Stimulated activated CD8-positive, alpha-beta memory T cell treated with anti-CD3 and anti-CD28 coated beads, Interleukin-12 subunit alpha, Interleukin-12 subunit beta, amount 100 ng/mL, for 24 hours (primary cell): ENCODE results near the gene SDHAF3.
"Not testable (repeated sequence)": the region's sequence is repeated elsewhere in the genome, so short reads cannot be mapped to it uniquely, and the experiment has no call there.

ENCODE experiments used
- DNase-seq: peaks from one replicate; pipeline ENCODE4 v3.0.0-alpha.2; 2020; ENCODE audit errors: extremely low read depth

Gene SDHAF3

DNA sequence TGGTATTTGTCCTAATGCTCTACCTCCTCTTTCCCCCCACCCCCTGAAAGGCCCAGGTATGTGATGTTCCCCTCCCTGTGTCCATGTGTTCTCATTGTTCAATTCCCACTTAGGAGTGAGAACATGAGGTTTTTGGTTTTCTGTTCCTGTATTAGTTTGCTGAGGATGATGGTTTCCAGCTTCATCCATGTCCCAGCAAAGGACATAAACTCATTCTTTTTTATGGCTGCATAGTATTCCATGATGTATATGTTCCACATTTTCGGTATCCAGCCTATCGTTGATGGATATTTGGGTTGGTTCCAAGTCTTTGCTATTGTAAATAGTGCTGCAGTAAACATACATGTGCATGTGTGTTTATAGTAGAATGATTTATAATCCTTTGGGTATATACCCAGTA, 5.6 kb downstream of the SDHAF3 start:
- not testable (repeated sequence) for DNase-seq

DNA sequence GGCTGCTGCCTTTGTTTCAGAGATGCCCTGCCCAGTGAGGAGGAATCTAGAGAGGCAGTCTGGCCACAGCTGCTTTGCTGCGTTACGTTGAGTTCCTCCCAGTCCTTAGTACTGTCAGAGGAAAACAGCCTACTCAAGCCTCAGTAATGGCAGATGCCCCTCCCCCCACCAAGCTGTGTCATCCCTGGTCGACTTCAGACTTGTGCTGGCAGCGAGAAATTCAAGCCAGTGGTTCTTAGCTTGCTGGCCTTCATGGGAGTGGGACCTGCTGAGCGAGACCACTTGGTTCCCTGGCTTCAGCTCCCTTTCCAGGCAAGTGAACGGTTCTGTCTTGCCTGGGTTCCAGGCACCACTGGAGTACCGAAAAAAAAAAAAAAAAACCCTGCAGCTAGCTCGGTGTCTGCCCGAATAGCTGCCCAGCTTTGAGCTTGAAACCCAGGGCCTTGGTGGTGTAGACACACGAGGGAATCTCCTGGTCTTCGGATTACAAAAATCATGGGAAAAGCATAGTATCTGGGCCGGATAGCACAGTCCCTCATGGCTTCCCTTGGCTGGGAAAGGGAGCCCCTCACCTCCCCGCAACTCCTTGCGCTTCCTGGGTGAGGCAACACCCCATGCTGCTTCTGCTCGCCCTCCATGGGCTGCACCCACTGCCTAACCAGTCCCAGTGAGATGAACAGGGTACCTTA, 9.1 kb downstream of the SDHAF3 start:
- DNase-seq, result no peak

DNA sequence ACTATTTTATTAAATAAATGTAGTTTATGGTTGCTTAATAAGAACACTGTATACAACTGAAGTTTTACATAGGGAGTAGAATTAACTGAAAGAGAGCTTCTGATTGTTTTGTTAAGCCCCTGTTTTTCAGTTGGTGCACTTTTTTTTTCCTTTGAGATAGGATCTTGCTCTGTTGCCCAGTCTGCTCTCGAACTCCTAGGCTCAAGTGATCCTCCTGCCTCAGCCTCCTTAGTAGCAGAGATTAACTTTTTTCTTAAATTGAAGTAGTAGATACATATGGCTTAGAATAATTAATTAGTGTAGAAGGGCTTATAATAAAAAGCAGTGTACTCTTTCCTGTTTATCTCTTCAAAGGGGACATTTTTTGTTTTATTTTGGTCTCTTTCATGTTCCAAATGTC, 11.2 kb downstream of the SDHAF3 start:
- DNase-seq, result no peak

DNA sequence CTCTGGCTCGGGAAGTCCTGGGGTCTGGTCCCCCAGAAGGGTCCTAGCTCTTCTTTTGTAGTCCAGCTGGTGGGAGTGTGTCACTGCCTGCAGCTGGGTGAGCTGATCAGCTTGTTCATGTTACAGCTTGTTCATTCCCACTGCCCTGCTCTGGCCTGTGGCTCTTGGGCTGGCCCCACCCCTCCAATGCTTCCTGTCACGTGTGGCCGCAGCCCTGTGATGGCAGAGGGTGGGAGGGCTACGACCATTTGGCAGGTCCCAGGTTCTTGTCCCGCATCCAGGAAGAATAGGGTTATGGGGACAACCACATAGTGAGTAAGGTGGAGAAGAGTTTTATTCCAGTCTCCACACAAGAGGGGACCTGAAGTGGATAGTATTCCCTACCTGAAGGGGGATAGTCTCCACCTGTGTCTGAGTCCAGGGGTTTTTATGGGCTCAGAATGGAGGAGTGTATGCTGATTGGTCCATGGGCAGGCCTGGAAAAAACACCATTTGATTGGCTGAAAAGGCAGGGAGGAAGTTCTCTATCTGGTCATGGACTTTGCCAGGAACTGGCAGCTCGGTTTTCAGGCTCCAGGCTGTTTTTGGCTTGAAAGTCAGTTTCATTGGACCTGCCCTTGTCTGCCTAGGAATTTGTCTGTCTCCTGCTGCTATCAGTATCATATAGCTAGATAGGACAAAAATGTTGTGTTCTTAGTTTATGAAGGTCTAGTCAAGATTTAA, 13.1 kb downstream of the SDHAF3 start:
- no peak for DNase-seq

DNA sequence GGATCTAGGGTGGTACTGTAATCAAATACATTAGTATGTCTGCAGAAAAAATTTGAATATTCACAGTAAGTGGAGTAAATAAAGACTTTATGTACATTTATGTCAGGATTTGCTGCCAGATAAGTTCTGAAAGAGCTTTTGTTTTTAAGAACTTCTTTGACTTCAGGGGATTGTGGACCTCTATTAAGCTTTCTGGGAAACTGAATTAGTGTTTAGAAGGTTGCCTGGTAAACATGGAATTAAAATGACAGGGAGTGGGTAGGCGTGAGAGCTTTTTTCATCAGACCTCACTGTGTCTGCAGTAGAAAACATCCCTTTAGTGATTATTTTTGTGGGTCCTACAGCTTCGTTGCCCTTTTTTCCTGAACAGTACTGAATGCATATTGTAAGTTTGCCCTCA, 15.7 kb downstream of the SDHAF3 start:
- no peak for DNase-seq

DNA sequence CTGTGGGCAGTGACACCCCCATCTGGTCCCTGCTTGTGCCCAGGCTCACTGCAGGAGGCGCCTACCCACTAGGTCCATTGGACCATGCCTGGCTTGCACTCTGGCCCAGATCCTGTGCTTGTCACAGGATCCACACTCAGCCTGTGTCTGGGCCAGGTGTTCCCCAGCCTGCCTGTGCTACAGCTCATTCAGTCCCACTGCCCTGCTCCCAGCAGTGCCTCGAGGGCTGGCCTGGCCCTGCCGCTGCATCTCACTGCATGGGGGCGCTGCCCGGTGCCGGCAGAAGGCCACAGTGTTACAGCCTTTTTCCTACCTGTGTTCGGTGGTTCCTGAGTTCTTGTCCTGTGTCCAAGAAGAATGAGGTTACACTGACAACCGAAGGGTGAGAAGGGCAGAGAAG, 21.3 kb downstream of the SDHAF3 start:
- DNase-seq, result no peak

DNA sequence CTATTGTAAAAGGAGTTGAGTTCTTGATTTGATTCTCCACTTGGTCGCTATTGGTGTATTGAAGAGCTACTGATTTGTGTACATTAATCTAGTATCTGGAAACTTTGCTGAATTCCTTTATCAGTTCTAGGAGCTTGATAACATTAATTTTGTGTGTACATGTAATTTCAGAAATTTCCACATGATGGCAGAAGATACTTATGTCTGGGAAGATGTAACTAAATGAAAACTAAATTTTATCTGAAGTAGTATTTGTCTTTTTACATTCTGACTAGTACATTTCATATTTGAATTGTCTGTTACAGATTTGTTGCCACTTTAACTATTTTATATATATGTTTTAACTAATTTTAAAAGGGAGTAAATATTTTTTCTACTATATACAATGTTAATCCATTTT, 27.6 kb downstream of the SDHAF3 start:
- no peak for DNase-seq

DNA sequence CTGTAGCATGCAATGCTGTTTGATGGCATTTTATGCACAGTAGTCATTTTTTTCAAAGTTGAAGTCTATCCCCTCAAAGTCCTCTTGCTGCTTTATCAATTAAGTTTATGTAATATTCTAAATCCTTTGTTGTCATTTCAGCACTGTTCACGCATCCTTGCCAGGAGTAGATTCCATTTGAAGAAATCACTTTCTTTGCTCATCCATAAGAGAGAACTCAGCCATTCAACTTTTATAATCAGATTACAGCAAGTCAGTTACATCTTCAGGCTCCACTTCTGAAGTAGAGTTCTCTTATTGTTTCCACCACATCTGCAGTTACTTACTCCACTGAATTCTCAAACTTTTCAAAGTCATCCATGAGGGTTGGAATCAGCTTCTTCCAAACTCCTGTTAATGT, 32.3 kb downstream of the SDHAF3 start:
- DNase-seq, result no peak

DNA sequence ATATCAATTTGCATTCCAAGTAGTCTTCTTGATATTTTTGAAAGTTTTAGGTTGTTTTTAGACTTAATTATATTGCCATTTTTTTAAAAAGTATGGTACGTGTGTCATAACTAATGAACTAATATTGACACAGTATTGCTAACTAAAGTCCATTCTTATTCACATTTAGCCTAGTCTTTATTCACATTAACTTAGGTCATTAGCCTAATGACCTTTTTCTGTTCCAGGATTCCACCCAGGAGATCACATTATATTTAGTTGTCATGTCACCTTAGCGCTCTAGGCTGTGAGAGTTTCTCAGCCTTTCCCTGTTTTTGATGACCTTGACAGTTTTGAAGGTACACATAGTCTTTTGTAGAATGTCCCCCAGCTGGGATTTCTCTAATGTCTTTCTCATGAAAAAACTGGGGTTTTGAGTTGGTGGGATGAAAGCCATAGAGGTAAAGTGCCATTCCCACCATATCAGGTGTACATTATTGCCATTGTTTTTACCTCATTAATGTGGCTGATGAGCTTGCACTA, 38.5 kb downstream of the SDHAF3 start:
- no peak for DNase-seq

DNA sequence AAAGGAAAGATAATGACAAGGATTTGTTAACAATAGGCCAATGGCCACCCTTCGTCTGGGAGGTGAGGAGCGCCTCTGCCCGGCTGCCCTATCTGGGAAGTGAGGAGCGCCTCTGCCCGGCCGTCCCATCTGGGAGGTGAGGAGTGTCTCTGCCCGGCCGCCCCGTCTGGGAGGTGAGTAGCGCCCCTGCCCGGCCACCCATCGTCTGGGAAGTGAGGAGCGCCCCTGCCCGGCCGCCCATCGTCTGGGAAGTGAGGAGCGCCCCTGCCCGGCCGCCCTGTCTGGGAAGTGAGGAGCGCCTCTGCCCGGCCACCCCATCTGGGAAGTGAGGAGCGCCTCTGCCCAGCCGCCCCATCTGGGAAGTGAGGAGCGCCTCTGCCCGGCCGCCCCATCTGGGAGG, 42.5 kb downstream of the SDHAF3 start:
- DNase-seq, result not testable (repeated sequence)

DNA sequence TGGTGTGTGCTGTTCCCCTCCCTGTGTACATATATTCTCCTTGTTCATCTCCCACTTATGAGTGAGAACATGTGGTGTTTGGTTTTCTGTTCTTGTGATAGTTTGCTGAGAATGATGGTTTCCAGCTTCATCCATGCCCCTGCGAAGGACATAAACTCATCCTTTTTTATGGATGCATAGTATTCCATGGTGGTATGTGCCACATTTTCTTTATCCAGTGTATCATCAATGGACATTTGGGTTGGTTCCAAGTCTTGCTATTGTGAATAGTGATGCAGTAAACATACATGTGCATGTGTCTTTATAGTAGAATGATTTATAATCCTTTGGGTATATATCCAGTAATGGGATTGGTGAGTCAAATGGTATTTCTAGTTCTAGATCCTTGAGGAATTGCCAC, 44.1 kb downstream of the SDHAF3 start:
- not testable (repeated sequence) for DNase-seq

DNA sequence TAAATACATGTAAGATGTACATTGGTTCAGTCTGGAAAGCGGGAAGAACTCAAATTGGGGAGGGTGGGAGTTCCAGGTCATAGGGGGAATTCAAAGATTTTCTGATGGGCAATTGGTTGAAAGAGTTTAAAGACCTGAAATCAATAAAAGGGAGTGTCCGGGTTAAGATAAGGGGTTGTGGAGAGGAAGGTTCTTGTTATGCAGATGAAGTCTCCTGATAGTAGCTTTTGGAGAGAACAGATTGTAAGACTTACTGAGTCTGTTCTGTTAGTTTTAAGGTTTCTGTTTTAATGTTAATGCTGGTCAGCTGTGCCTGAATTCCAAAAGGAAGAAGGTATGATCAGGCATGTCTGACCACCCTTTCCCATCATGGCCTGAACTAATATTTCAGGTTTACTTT, 48.8 kb downstream of the SDHAF3 start:
- DNase-seq, result no peak

DNA sequence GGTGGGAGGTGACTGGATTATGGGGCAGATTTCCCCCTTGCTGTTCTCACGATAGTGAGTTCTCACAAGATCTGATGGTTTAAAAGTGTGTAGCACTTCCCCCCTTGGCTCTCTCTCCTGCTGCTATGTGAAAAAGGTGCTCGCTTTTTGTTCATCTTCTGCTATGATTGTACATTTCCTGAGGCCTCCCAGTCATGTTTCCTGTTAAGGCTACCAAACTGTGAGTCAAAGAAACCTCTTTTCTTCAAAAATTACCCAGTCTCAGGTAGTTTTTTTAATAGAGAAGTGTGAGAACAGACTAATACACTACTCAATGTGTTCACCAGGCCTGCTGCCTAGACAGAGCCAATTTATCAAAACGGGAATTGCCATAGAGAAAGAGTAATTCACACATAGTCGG, 49.7 kb downstream of the SDHAF3 start:
- no peak for DNase-seq

DNA sequence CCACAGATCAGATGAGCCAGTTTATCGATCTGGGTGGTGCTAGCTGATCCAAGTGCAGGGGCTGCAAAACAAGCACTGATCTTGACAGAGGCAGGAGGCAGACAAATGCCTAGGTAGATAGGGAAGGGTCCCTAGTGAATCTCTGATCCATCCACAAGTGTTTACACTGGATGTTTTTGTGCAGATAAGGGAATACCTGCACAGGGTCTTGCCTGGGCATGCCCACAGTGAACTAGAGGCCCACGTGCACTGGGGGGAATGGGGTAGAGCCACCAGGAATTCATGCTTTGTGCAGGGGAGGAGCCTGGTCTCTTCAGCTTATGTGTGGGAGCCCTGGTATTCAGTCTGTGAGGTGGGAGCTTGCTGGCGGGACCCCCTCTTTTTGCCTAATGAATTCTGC, 50.3 kb downstream of the SDHAF3 start:
- DNase-seq, result no peak

DNA sequence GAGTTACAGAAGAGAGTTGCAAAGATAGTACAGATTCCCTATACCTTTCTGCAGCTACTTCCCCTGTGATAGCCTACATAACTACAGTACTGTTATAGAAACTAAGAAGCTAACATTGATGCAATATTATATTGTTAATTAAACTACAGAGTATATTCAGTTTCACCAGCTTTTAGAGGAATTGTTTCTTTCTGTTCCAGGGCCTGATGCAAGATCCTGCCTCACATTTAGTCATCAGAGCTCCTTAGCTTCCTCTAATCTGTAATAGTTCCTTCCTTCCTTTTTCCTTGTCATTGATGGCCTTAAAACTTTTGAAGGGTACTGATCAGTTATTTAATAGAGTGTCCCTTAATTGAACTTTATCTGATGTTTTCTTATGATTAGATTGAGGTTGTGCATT, 56.8 kb downstream of the SDHAF3 start:
- DNase-seq, result no peak

DNA sequence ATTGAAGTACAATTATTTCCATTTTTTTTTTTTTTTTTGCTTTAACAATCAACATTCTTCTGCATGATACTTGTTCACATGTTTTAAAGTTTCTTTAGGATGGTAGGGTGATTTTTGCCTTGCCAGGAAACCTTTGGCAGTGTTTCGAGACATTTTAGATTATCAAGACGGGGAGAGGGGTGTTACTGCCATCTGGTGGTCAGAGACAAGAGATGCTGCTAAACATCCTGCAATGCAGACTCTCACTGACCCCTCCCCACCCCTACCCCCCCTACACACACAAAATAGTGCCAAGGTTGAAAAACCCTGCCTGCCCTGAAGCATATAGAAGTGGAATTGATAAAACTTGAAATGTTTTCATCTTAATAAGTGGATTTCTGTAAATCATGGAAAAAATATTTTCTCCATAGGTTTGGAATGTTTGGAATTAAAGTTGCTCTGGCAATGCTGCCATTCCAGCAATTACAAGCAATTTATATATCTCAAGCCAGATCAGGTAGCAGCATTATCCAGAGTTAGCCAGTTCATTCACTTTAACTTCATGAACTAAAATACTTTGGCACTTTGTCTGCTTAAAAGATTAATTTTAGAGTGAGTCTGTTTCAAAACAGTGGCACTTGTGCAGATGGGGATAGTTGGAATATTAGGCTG, 62.1 kb downstream of the SDHAF3 start:
- peak; percentile 5 for DNase-seq

DNA sequence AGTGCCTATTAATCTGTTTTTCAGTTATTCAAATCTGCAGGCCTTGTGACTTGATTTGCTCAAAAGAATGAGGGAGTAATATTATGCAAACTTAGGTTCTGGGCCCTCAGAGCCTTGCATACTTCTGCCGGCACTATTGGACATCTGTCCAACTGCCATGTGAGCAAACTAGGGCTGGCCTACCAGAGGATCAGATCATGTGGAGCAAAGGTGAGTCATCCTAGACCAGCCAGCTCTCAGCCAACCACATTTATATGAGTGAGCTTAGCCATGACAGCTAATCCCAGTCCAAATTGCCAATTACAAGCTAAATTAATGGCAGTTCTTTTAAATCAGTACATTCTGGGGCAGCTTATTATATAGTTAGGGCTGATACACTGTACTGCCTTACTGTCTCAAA, 69.6 kb downstream of the SDHAF3 start:
- DNase-seq, result no peak

DNA sequence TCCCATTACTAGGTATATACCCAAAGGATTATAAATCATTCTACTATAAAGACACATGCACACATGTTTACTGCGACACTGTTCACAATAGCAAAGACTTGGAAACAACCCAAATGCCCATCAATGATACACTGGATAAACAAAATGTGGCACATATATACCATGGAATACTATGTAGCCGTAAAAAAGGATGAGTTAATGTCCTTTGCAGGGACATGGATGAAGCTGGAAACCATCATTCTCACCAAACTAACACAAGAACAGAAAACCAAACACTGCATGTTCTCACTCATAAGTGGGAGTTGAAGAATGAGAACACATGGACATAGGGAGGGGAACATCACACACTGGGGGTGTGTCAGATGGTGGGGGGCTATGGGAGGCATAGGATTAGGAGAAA, 78.7 kb downstream of the SDHAF3 start:
- DNase-seq, result not testable (repeated sequence)

DNA sequence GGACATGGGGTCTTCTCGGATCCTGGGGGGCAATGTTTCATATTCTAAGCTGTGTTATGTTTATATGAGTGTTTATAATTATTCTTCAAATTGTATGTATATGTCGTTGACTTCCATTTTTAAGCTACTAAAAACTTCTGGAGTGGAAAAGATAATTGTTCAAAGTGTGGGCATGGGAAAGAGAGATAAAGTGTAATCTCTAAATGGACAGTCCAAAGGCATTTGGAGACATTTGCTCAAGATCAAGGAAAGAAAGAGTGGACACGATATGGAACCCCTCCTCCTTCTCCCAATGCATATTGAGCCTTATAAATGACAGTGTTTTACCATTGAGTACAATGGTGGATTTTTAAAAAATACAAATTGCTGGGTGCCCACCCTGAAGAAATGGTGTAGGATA, 81.1 kb downstream of the SDHAF3 start:
- DNase-seq, result no peak

DNA sequence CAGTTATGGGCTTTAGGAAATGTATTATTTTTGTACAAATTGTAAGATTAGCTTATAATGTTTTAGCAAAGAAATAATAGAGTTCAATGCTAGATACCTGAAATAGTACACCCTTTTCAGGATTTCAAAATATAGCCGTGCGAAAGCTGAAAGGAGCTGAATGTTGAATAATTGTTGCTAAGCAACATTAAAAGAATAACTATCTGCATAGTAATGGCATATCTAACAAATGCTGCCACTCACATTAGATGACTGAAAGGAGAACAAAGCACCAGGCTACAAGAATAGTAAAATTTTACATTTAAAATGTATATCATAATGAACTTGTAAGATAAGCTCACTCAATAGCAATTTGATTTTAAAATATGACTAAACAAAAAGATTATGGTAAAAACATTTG, 82.5 kb downstream of the SDHAF3 start:
- no peak for DNase-seq

DNA sequence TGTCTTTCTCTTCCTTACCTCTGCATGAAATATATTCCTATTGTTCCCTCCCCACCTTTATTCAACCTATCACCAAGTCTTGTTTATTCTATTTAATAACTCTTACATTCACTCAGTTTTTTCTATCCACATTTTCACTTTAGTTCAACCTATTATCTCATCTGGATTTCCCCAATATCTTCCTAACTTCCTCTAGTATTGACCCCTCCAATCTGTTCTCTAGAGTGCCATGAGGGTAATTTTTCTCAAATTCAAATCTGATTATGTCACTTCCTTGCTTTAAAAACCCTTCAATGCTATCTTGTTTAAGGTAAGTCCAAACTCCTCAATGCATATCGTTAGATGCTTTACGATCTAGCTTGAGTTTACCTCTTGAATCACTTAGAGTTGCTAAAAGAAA, 86.5 kb downstream of the SDHAF3 start:
- no peak for DNase-seq

DNA sequence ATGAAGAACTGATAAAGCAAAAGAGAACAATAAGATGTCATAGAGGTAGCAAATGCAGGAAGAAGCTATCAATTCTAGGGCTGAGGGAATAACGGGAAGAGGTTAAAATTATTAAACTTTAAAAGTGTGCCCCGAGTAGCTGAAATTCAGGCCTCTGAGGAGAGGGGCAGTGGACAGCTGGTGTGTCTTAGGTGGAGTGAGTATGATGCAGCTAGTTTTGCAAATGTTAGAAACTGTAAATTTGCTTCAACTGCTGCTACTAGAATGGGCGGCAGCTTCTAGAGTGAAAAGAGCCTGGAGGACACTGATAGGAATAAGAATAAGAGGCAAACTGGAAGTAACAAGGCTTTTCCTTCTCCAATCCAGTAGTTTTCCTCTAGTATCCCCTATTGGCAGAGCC, 87.3 kb downstream of the SDHAF3 start:
- DNase-seq, result no peak

DNA sequence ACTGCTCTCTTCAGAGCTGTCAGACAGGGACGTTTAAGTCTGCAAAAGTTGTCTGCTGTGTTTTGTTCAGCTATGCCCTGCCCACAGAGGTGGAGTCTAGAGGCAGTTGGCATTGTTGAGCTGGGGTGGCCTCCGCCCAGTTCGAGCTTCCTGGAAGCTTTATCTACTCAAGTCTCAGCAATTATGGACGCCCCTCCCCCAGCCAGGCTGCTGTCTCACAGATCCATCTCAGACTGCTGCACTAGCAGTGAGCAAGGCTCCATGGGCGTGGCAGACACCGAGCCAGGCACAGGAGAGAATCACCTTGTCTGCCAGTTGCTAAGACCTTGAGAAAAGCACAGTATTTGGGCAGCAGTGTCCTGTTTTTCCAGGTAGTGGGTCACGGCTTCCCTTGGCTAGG, 98.1 kb downstream of the SDHAF3 start:
- DNase-seq, result no peak
